SKM-1 treated with dmso at 0.1 percent for 144 hours (cell line): ENCODE results near the gene PLCG2.

Source experiments
- DNase-seq: peaks from one replicate; lab custom pipeline; 2025; ENCODE audit not compliant: unreplicated experiment; lab: John Stamatoyannopoulos, UW

The PLCG2 gene

GRCh38 chr16:81814751-81815428 is 35.8 kb downstream of the PLCG2 start:
- no peak for DNase-seq

GRCh38 chr16:81815429-81815766 is 36.3 kb downstream of the PLCG2 start:
- DNase-seq, result no peak

GRCh38 chr16:81816351-81816750 is 37.3 kb downstream of the PLCG2 start:
- DNase-seq, result no peak

- no peak for DNase-seq
Measured at GRCh38 chr16:81816793-81817210, 37.7 kb downstream of the PLCG2 start.

- no peak for DNase-seq
Measured at GRCh38 chr16:81817296-81817695, 38.2 kb downstream of the PLCG2 start.

- DNase-seq, result peak; percentile 80
Measured at GRCh38 chr16:81817789-81818567, 38.9 kb downstream of the PLCG2 start.

GRCh38 chr16:81818568-81818896 is 39.4 kb downstream of the PLCG2 start:
- DNase-seq, result no peak

- no peak for DNase-seq
Measured at GRCh38 chr16:81818905-81819304, 39.8 kb downstream of the PLCG2 start.

GRCh38 chr16:81821436-81822128 is 42.5 kb downstream of the PLCG2 start:
- DNase-seq, result peak; percentile 30

GRCh38 chr16:81823111-81823510 is 44.0 kb downstream of the PLCG2 start:
- DNase-seq, result peak; percentile 57

- no peak for DNase-seq
Measured at GRCh38 chr16:81823734-81824133, 44.6 kb downstream of the PLCG2 start.

- no peak for DNase-seq
Measured at GRCh38 chr16:81826523-81826922, 47.4 kb downstream of the PLCG2 start.

GRCh38 chr16:81830845-81831540 is 51.9 kb downstream of the PLCG2 start:
- DNase-seq, result no peak

GRCh38 chr16:81831722-81832126 is 52.6 kb downstream of the PLCG2 start:
- peak; percentile 96 for DNase-seq

- DNase-seq, result peak; percentile 63
Measured at GRCh38 chr16:81832801-81833547, 53.9 kb downstream of the PLCG2 start.

GRCh38 chr16:81833751-81834150 is 54.7 kb downstream of the PLCG2 start:
- DNase-seq, result no peak

- no peak for DNase-seq
Measured at GRCh38 chr16:81834868-81835267, 55.8 kb downstream of the PLCG2 start.

GRCh38 chr16:81836279-81837054 is 57.4 kb downstream of the PLCG2 start:
- no peak for DNase-seq

GRCh38 chr16:81837312-81837751 is 58.2 kb downstream of the PLCG2 start:
- DNase-seq, result peak; percentile 24

GRCh38 chr16:81838794-81839193 is 59.7 kb downstream of the PLCG2 start:
- DNase-seq, result no peak
